ENCODE data around the gene ITGA3.
"Not testable (repeated sequence)": the region's sequence is repeated elsewhere in the genome, so short reads cannot be mapped to it uniquely, and the experiment has no call there.

Gene ITGA3

GRCh38 chr17:50051082-50051576, 4.8 kb upstream of the ITGA3 start:
- in situ Hi-C loops (cut with HindIII; ENCODE audit: low sequenced_read_pairs), result no loop called here

GRCh38 chr17:50051606-50052005, 4.3 kb upstream of the ITGA3 start:
- in situ Hi-C loops (cut with HindIII; ENCODE audit: low sequenced_read_pairs), result no loop called here

- in situ Hi-C loops (cut with HindIII; ENCODE audit: low sequenced_read_pairs), result no loop called here
Observed at GRCh38 chr17:50052241-50052796, 3.6 kb upstream of the ITGA3 start.

- in situ Hi-C loops (cut with HindIII; ENCODE audit: low sequenced_read_pairs), result no loop called here
Observed at GRCh38 chr17:50052822-50053653, 2.9 kb upstream of the ITGA3 start.

- in situ Hi-C loops (cut with HindIII; ENCODE audit: low sequenced_read_pairs), result no loop called here
Observed at GRCh38 chr17:50053654-50053960, 2.3 kb upstream of the ITGA3 start.

- in situ Hi-C loops (cut with HindIII; ENCODE audit: low sequenced_read_pairs), result no loop called here
Observed at GRCh38 chr17:50055055-50055425, 870 bp upstream of the ITGA3 start.

- in situ Hi-C loops (cut with HindIII; ENCODE audit: low sequenced_read_pairs), result no loop called here
Observed at GRCh38 chr17:50056217-50056960, 479 bp downstream of the ITGA3 start.

- in situ Hi-C loops (cut with HindIII; ENCODE audit: low sequenced_read_pairs), result no loop called here
Observed at GRCh38 chr17:50056961-50057330, 1.0 kb downstream of the ITGA3 start.

- in situ Hi-C loops (cut with HindIII; ENCODE audit: low sequenced_read_pairs), result no loop called here
Observed at GRCh38 chr17:50057521-50057991, 1.6 kb downstream of the ITGA3 start.

- in situ Hi-C loops (cut with HindIII; ENCODE audit: low sequenced_read_pairs), result no loop called here
Observed at GRCh38 chr17:50058296-50058953, 2.5 kb downstream of the ITGA3 start.

- in situ Hi-C loops (cut with HindIII; ENCODE audit: low sequenced_read_pairs), result no loop called here
Observed at GRCh38 chr17:50059256-50059655, 3.3 kb downstream of the ITGA3 start.

GRCh38 chr17:50059759-50060273, 3.9 kb downstream of the ITGA3 start:
- in situ Hi-C loops (cut with HindIII; ENCODE audit: low sequenced_read_pairs), result no loop called here

- in situ Hi-C loops (cut with HindIII; ENCODE audit: low sequenced_read_pairs), result no loop called here
Observed at GRCh38 chr17:50060951-50061712, 5.2 kb downstream of the ITGA3 start.

GRCh38 chr17:50061713-50062045, 5.8 kb downstream of the ITGA3 start:
- in situ Hi-C loops (cut with HindIII; ENCODE audit: low sequenced_read_pairs), result not testable (repeated sequence)

GRCh38 chr17:50062293-50063243, 6.7 kb downstream of the ITGA3 start:
- in situ Hi-C loops (cut with HindIII; ENCODE audit: low sequenced_read_pairs), result no loop called here

- in situ Hi-C loops (cut with HindIII; ENCODE audit: low sequenced_read_pairs), result no loop called here
Observed at GRCh38 chr17:50063561-50064252, 7.8 kb downstream of the ITGA3 start.

- in situ Hi-C loops (cut with HindIII; ENCODE audit: low sequenced_read_pairs), result no loop called here
Observed at GRCh38 chr17:50064253-50065001, 8.5 kb downstream of the ITGA3 start.

- in situ Hi-C loops (cut with HindIII; ENCODE audit: low sequenced_read_pairs), result no loop called here
Observed at GRCh38 chr17:50065056-50065455, 9.1 kb downstream of the ITGA3 start.
